Measurements from ENCODE around the gene ECSCR.
"Not testable (repeated sequence)": the region's sequence is repeated elsewhere in the genome, so short reads cannot be mapped to it uniquely, and the experiment has no call there.

Gene ECSCR

DNA sequence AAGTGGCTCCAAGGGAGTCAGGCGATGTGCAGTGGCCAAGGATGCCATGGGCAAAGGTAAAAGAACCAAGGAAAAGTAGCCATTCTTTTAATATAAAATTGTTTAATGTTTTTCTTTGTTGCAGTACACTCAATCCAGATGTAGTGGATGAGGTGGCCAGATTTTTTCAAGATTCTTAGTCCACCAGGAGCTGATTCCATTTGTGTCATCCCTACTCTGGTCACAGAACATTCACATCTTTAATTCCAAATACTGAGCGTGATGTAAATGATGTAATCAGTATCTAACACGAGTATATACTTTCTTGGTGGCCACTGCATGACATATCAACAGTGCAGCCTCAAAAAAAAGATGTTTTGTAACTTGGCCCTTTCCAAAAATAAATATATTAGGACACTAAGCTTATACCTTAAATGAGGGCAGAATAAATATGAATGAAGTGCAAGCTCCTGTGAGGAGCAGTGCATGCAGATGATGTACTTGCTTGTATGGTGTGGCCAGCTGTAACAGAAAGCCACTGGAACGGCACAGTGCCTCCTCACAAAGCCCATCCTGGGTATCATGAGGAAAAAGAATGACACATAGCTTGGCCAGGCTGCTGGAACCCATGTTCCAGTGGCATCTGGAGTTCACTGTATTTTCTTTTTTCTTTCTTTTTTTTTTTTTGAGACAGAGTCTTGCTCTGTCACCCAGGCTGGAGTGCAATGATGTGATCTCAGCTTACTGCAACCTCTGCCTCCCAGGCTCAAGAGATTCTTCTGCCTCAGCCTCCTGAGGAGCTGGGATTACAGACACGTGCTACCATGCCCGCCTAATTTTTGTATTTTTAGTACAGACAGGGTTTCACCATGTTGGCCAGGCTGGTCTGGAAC lies 52.2 kb downstream of the ECSCR start:
- no peak for DNase-seq

- DNase-seq: not testable (repeated sequence)
Observed at GRCh38 chr5:139409116-139409515, 53.4 kb downstream of the ECSCR start.

- DNase-seq: no peak
Observed at GRCh38 chr5:139408191-139408590, 54.4 kb downstream of the ECSCR start.

- peak; percentile 44 to 51 for DNase-seq
Observed at GRCh38 chr5:139407517-139407916, 55.0 kb downstream of the ECSCR start.

GRCh38 chr5:139406963-139407362 lies 55.6 kb downstream of the ECSCR start:
- DNase-seq: no peak

- no peak for DNase-seq
Observed at GRCh38 chr5:139404484-139404840, 58.1 kb downstream of the ECSCR start.

DNA sequence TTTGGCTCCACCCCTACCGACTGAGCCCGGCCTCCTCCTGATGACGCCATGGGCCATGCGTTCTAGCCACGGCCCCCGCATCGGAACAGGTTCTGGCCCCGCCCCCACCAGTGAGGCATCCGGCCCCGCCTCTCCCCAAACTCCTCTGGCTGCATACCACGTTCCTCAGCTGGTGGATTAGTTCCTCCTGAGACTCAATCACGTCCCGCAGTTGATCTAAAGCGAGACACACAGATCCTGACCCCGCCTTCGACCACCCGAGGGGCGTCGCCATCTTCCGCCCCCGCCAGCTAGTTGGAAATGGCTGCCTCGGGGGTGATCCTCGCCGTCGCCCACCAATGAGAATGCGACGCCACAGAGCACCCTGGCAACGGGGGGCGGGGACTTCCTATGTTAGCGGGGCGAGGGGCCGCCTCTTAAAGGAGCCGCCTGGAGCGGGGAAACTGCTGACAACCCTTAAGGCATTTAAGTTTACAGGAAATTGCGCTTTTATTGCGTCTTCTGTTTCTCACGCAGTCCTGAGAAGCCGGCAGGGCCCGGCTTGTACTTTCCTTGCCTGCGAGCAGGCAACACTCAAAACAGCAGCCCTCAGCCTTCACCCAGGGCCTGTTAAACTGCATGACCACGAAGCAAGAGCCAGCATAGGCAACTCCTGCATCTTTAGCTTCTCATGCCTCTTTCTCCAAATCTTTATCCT lies 58.6 kb downstream of the ECSCR start, which contains the start of gene SPATA24:
Gene SPATA24 (minus strand): TSS at position 303 of the 697 bp plus-strand sequence. CDS start 29 bp downstream, at position 274.
- peak; percentile 97 for DNase-seq

DNA sequence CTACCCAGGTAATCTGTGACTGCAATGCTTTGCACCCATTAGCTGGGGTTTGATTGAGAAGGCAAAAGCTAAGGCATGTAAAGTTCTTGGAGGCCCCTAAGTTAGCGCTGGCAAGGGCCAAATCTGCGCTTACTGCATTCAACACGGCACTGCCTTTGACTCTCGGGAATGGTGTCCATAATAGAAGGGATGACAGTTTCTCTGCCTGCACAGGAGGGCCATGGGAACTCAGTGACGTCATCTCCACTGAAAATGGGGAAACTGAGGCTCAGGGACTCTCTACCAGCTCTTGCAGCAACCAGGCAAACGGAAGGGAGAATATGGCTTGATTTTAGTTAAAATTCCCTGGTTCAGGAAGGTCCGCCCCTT lies 59.1 kb downstream of the ECSCR start:
- DNase-seq: no peak

- peak; percentile 72 to 80 for DNase-seq
Observed at GRCh38 chr5:139402561-139403158, 59.9 kb downstream of the ECSCR start.

DNA sequence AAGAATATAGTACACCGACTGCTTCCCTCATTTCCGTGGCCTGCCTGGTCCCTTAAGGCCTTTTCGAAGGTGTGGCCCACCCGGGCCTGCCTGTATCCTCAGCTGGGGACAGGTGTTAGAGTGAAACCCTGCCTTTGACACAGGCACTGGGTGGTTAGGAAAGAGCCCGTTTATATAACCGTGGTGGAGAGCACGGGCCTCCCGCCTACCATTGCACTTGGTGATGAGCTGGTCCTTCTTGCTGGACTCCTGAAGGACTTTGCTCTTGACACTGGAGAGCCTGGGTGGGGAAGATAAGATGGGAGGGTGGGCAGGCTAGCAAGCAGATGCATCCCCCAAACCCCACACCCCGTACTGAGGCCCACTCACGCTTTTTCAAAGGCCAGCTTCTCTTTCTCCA lies 61.0 kb downstream of the ECSCR start:
- DNase-seq: no peak

- DNase-seq: no peak
Observed at GRCh38 chr5:139399501-139400121, 62.9 kb downstream of the ECSCR start.
